ENCODE data around the gene RELT. TPM values are rescaled to one million over a fixed set of nuclear protein-coding genes. Genes with fewer than 3 reads are reported as not detected.
"Not testable (repeated sequence)": the region's sequence is repeated elsewhere in the genome, so short reads cannot be mapped to it uniquely, and the experiment has no call there.

Gene RELT
- total RNA-seq, 1 donor from 2014 or later, result 1.6 TPM

DNA sequence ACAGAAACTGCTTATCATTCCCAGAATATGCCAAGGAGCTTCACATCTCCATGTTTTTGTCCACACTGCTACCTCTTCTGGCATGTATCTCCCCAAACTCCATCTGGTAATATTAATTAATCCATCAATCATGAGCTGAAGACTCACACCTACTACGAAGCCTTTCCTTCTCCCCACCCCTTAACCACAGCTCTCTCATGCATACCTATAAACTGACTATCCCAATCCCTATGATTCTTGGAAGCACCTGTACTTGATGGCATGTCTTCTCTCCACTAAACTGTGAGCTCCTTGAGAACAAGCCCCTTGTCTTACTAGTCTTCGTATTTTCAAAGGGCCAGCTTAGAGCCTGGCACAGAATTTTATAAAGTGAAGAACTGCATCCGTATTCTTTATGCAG is 47.3 kb downstream of the RELT start:
- no peak overlapping the region for H3K9ac ChIP-seq (ENCODE audit: low read depth in 1 of 3, low read length in 3 of 3)
- no peak overlapping the region for H3K4me3 ChIP-seq (ENCODE audit: low read length in 3 of 3)
- no peak overlapping the region for H3K27ac ChIP-seq (ENCODE audit: low read depth, low read length)
- H3K36me3 ChIP-seq (ENCODE audit: control insufficient read depth in 3 of 3, insufficient read depth in 3 of 3, low read length in 3 of 3), result peaks cover 0 to 3% (median 2%) of the 10 kb centered on the region in 3 donors
- H3K27me3 ChIP-seq (ENCODE audit: control insufficient read depth in 3 of 3, insufficient read depth in 3 of 3, low read length in 3 of 3), result no peaks in the 10 kb centered on the region
- peaks cover 4 to 10% (median 7%) of the 10 kb centered on the region in 3 donors for H3K4me1 ChIP-seq (ENCODE audit: control insufficient read depth in 3 of 3, insufficient read depth in 3 of 3, low read length in 3 of 3)
- no peaks in the 10 kb centered on the region for H3K9me3 ChIP-seq (ENCODE audit: control insufficient read depth in 3 of 3, low read length in 3 of 3)

DNA sequence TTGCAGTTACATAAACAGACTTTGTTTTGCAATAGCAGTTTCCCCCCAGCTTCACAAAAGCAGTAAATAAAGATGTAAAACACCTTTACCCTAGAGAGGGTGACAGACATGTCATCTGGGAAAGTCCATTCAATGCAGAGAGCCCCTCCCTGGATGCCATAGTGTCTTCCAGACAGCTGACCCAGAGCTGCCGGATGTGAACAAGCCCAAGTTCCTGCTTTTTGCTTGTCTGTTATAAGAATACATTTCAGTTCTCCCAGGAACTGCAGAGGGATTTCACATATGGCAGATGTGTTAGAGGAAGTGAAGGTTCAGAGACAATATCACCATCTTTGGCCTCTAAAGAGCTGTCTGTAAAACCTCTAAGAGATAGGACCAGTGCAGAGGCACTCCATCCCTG is 48.9 kb downstream of the RELT start:
- H3K27ac ChIP-seq (ENCODE audit: low read depth, low read length), result no peak overlapping the region
- H3K9ac ChIP-seq (ENCODE audit: low read depth in 1 of 3, low read length in 3 of 3), result no peak overlapping the region
- H3K4me1 ChIP-seq (ENCODE audit: control insufficient read depth in 3 of 3, insufficient read depth in 3 of 3, low read length in 3 of 3), result peaks cover 4 to 10% (median 7%) of the 10 kb centered on the region in 3 donors
- H3K27me3 ChIP-seq (ENCODE audit: control insufficient read depth in 3 of 3, insufficient read depth in 3 of 3, low read length in 3 of 3), result no peaks in the 10 kb centered on the region
- no peaks in the 10 kb centered on the region for H3K36me3 ChIP-seq (ENCODE audit: control insufficient read depth in 3 of 3, insufficient read depth in 3 of 3, low read length in 3 of 3)
- H3K9me3 ChIP-seq (ENCODE audit: control insufficient read depth in 3 of 3, low read length in 3 of 3), result no peaks in the 10 kb centered on the region
- H3K4me3 ChIP-seq (ENCODE audit: low read length in 3 of 3), result no peak overlapping the region

GRCh38 chr11:73426219-73426850 is 50.1 kb downstream of the RELT start:
- Histone ChIP-seq H3K9ac (ENCODE audit: low read depth in 1 of 3, low read length in 3 of 3) (no peak overlapping the region), H3K36me3 (ENCODE audit: control insufficient read depth in 3 of 3, insufficient read depth in 3 of 3, low read length in 3 of 3) (peaks cover 0 to 4% (median 0%) of the 10 kb centered on the region in 3 donors), H3K9me3 (ENCODE audit: control insufficient read depth in 3 of 3, low read length in 3 of 3) (no peaks in the 10 kb centered on the region), H3K27me3 (ENCODE audit: control insufficient read depth in 3 of 3, insufficient read depth in 3 of 3, low read length in 3 of 3) (no peaks in the 10 kb centered on the region), H3K4me3 (ENCODE audit: low read length in 3 of 3) (no peak overlapping the region), H3K4me1 (ENCODE audit: control insufficient read depth in 3 of 3, insufficient read depth in 3 of 3, low read length in 3 of 3) (peaks cover 4 to 10% (median 7%) of the 10 kb centered on the region in 3 donors), H3K27ac (ENCODE audit: low read depth, low read length) (no peak overlapping the region)

GRCh38 chr11:73428227-73428626 is 52.0 kb downstream of the RELT start:
- H3K27ac ChIP-seq (ENCODE audit: low read depth, low read length), result no peak overlapping the region
- no peak overlapping the region for H3K9ac ChIP-seq (ENCODE audit: low read depth in 1 of 3, low read length in 3 of 3)
- peaks cover 4 to 10% (median 7%) of the 10 kb centered on the region in 3 donors for H3K4me1 ChIP-seq (ENCODE audit: control insufficient read depth in 3 of 3, insufficient read depth in 3 of 3, low read length in 3 of 3)
- H3K27me3 ChIP-seq (ENCODE audit: control insufficient read depth in 3 of 3, insufficient read depth in 3 of 3, low read length in 3 of 3), result no peaks in the 10 kb centered on the region
- no peak overlapping the region for H3K4me3 ChIP-seq (ENCODE audit: low read length in 3 of 3)
- no peaks in the 10 kb centered on the region for H3K9me3 ChIP-seq (ENCODE audit: control insufficient read depth in 3 of 3, low read length in 3 of 3)
- H3K36me3 ChIP-seq (ENCODE audit: control insufficient read depth in 3 of 3, insufficient read depth in 3 of 3, low read length in 3 of 3), result peaks cover 0 to 4% (median 0%) of the 10 kb centered on the region in 3 donors

DNA sequence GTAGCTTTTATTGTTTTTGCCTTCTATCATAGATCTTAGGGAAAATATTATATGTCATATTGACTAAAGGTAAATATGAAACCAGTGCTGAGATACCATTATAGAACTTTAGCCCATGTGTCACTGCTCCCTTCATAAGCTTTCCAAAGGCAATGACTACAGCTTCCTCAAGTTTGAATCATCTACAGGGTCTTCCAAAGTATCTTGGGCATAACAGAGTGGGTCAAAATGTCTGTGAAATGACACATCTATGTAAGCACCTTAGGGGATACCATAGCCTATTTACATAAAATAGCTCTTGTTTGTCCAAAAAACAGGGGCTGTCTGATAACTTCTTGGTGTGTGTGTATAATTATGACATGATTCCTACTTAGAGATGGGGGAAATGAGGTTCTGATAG is 52.5 kb downstream of the RELT start:
- Histone ChIP-seq H3K4me1 (ENCODE audit: control insufficient read depth in 3 of 3, insufficient read depth in 3 of 3, low read length in 3 of 3) (peaks cover 4 to 10% (median 7%) of the 10 kb centered on the region in 3 donors), H3K36me3 (ENCODE audit: control insufficient read depth in 3 of 3, insufficient read depth in 3 of 3, low read length in 3 of 3) (peaks cover 0 to 4% (median 0%) of the 10 kb centered on the region in 3 donors), H3K9me3 (ENCODE audit: control insufficient read depth in 3 of 3, low read length in 3 of 3) (no peaks in the 10 kb centered on the region), H3K27me3 (ENCODE audit: control insufficient read depth in 3 of 3, insufficient read depth in 3 of 3, low read length in 3 of 3) (no peaks in the 10 kb centered on the region), H3K27ac (ENCODE audit: low read depth, low read length) (no peak overlapping the region), H3K4me3 (ENCODE audit: low read length in 3 of 3) (no peak overlapping the region), H3K9ac (ENCODE audit: low read depth in 1 of 3, low read length in 3 of 3) (no peak overlapping the region)

DNA sequence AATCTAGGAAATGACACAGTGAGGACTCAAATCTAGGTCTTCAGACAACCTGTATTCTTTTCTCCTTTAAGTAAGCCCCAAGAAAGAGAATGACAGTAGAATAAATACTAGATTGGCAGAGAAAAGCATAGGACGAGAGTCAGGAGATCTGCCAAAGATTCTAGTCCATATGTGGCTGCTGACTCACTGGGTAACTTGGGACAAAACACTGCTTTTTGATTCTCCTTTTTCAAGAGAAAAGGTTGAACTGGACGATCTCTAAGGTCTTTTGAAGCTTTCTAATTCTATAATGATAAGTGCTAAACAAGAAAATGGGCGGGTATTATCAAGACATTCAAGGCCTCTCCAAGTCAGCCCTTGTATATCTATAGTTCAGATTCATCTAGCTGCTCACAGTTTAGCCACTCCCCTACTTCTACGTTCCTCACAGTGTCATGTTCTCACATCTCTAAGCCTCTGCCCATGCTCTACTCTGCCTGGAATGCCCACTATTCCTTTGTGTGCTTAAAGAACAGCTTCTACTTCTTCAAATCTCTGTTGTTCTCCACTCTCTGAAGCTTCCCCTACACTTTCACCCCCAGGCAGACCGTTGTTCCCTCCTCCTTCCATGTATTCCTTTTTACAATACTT is 53.0 kb downstream of the RELT start:
- Histone ChIP-seq H3K9ac (ENCODE audit: low read depth in 1 of 3, low read length in 3 of 3) (no peak overlapping the region), H3K27ac (ENCODE audit: low read depth, low read length) (no peak overlapping the region), H3K4me3 (ENCODE audit: low read length in 3 of 3) (no peak overlapping the region), H3K9me3 (ENCODE audit: control insufficient read depth in 3 of 3, low read length in 3 of 3) (no peaks in the 10 kb centered on the region), H3K36me3 (ENCODE audit: control insufficient read depth in 3 of 3, insufficient read depth in 3 of 3, low read length in 3 of 3) (peaks cover 0 to 4% (median 0%) of the 10 kb centered on the region in 3 donors), H3K27me3 (ENCODE audit: control insufficient read depth in 3 of 3, insufficient read depth in 3 of 3, low read length in 3 of 3) (no peaks in the 10 kb centered on the region), H3K4me1 (ENCODE audit: control insufficient read depth in 3 of 3, insufficient read depth in 3 of 3, low read length in 3 of 3) (peaks cover 4 to 10% (median 7%) of the 10 kb centered on the region in 3 donors)

- Histone ChIP-seq H3K27ac (ENCODE audit: low read depth, low read length) (no peak overlapping the region), H3K9ac (ENCODE audit: low read depth in 1 of 3, low read length in 3 of 3) (no peak overlapping the region), H3K36me3 (ENCODE audit: control insufficient read depth in 3 of 3, insufficient read depth in 3 of 3, low read length in 3 of 3) (peaks cover 0 to 4% (median 0%) of the 10 kb centered on the region in 3 donors), H3K9me3 (ENCODE audit: control insufficient read depth in 3 of 3, low read length in 3 of 3) (no peaks in the 10 kb centered on the region), H3K4me1 (ENCODE audit: control insufficient read depth in 3 of 3, insufficient read depth in 3 of 3, low read length in 3 of 3) (peaks cover 4 to 10% (median 7%) of the 10 kb centered on the region in 3 donors), H3K27me3 (ENCODE audit: control insufficient read depth in 3 of 3, insufficient read depth in 3 of 3, low read length in 3 of 3) (no peaks in the 10 kb centered on the region), H3K4me3 (ENCODE audit: low read length in 3 of 3) (no peak overlapping the region)
These were observed 54.1 kb downstream of the RELT start for GRCh38 chr11:73430326-73430725.

GRCh38 chr11:73431396-73431795 is 55.2 kb downstream of the RELT start:
- Histone ChIP-seq H3K9ac (ENCODE audit: low read depth in 1 of 3, low read length in 3 of 3) (no peak overlapping the region), H3K27ac (ENCODE audit: low read depth, low read length) (no peak overlapping the region), H3K36me3 (ENCODE audit: control insufficient read depth in 3 of 3, insufficient read depth in 3 of 3, low read length in 3 of 3) (peaks cover 0 to 4% (median 0%) of the 10 kb centered on the region in 3 donors), H3K27me3 (ENCODE audit: control insufficient read depth in 3 of 3, insufficient read depth in 3 of 3, low read length in 3 of 3) (no peaks in the 10 kb centered on the region), H3K9me3 (ENCODE audit: control insufficient read depth in 3 of 3, low read length in 3 of 3) (no peaks in the 10 kb centered on the region), H3K4me1 (ENCODE audit: control insufficient read depth in 3 of 3, insufficient read depth in 3 of 3, low read length in 3 of 3) (peaks cover 2 to 4% (median 3%) of the 10 kb centered on the region in 3 donors), H3K4me3 (ENCODE audit: low read length in 3 of 3) (no peak overlapping the region)

DNA sequence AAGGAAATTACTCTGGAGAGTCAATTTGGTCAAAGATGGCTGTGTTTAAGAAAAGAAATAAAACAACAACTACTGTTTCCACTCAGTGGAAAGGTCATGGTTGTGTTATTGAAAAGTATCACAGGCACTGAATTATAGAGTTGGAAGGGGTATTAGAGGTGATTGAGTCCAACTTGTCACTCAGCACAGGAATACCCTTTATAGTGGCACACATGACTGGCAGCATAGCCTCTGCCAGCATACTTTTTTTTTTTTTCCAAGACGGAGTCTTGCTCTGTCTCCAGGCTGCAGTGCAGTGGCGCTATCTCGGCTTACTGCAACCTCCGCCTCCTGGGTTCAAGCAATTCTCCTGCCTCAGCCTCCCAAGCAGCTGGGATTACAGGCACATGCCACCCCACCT is 60.7 kb downstream of the RELT start:
- not testable (repeated sequence) for H3K36me3 ChIP-seq (ENCODE audit: control insufficient read depth in 3 of 3, insufficient read depth in 3 of 3, low read length in 3 of 3); H3K9ac ChIP-seq (ENCODE audit: low read depth in 1 of 3, low read length in 3 of 3); H3K4me3 ChIP-seq (ENCODE audit: low read length in 3 of 3); H3K27me3 ChIP-seq (ENCODE audit: control insufficient read depth in 3 of 3, insufficient read depth in 3 of 3, low read length in 3 of 3); H3K9me3 ChIP-seq (ENCODE audit: control insufficient read depth in 3 of 3, low read length in 3 of 3); H3K27ac ChIP-seq (ENCODE audit: low read depth, low read length)
- H3K4me1 ChIP-seq (ENCODE audit: control insufficient read depth in 3 of 3, insufficient read depth in 3 of 3, low read length in 3 of 3), result peaks cover 3 to 18% (median 4%) of the 10 kb centered on the region in 3 donors
